ENCODE results near the gene CAMK1G.
A peak's percentile ranks its signal among the peaks of the same experiment; 100 is the strongest.

Gene CAMK1G

DNA sequence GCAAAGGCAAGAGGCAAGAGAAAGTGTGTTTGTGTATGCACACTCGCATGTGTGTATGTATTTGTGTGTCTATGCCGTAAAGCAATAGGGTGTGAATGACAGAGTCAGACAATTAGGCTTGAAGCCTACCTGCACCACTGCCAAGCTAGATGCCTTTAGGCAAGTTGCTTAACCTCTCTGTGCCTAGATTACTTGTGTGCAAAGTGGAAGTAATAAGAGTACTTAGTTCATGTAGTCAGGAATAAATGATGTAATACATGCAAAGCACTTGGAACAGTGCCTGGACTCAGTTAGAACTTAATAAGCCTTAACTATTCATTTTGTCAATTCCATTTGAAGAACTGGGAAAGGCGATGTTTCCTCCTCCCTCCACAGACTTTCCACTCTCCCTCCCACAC lies 37.0 kb downstream of the CAMK1G start:
- DNase-seq: no peak

DNA sequence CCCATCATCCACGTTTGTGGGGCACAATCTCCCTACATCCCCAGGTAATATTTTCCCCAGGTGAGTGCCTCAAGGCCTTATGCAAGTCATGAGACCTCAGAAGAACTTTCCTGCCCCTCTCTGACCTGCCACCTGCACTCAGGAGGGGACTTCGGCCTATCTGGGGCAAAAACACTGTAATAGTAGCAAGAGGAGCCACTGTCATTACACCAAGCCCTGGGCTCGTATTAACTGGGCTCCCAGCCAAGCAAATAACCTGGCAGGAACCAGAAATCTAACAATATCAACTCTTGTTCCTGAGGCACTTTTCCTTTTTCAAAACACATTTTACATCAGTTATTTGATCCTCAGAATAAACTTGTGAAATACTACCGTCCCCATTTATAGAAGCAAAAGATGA lies 37.8 kb downstream of the CAMK1G start:
- DNase-seq: no peak

DNA sequence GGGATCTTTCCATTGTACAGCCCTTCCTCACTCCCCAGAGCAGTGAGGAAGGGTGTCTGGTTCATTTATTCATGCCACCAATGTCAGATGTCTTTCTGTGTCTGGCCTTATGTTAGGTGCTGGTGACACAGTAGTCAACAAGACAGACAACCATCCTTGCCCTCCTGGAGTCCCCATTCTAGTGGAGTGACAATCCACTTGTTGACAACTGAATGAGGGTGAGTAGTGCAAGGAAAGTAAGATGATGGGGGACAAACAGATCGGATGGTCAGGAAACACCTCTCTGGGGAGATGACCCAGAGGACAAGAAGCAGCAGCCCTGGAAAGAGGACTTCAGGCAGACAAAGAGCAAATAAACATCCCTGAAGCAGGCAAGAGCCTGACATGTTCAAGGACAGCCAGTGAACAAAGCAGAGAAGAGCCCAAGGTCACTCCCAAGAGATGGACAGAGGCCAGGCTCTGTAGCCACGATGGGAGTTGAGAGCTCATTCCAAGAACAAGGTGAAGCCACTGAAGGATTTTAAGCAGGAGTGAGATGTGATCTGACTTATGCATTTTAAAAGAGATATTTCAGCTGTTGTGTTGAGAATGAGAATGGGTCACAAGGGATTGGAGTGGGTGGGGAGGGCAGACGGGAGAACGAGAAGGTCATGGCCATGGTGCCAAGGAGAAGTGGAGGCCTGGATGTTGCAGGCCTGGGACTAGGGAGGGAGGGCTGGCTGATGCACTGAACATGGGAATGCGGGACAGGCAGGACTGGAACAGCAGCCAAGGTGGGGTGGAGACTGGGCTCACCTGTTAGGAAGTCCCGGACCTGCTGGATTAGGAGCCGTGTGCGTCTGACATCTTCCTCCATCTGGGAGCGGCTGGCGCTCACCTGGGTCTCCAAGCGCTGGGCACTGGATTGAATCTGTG lies 38.5 kb downstream of the CAMK1G start:
- DNase-seq: no peak

DNA sequence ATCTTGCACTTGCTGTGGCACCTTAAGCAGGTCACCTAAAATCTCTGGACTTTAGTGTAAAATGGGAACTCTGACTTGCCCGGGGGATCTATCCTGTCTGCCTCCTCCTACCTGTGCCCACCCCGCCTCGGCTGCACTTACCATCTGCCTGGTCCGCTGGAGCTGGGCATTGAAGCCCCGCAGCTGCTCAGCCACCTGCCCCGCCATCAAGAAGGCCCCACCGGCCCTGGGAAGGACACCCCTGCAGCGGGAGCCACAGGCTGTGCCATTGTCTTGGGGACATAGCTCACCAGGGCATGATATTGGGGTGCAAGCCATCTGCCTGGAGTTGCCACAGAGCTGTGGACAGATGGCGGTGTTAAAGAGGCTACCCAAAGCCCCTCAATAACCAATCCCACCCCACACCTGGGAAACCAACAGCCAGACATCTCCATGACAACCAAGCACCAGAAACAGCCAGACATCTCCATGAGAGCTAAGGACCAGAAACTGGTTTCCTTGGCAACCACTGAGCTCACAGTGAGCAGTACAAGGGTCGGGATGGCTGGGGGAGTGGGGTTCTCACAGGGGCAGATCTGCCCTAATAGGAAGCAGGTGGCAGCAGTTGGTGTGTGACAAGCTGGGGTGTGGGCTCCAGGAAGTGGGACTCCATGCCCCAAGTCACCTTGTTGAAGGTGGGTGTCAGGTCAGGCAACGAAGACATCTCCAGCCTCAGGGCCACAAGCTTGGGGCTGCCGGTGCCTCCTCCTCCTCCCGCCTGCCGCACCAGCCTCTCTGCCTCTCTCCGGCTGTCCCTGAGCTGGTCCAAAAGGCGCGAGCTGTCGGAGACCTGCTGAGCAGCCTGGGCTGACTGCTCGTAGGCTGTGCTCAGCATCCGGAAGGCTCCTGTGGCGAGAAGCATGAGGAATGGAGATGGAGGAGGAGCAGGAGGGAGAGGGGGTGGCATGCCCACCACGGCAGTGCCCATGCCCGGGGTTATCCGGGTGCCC lies 39.6 kb downstream of the CAMK1G start:
- DNase-seq: no peak

DNA sequence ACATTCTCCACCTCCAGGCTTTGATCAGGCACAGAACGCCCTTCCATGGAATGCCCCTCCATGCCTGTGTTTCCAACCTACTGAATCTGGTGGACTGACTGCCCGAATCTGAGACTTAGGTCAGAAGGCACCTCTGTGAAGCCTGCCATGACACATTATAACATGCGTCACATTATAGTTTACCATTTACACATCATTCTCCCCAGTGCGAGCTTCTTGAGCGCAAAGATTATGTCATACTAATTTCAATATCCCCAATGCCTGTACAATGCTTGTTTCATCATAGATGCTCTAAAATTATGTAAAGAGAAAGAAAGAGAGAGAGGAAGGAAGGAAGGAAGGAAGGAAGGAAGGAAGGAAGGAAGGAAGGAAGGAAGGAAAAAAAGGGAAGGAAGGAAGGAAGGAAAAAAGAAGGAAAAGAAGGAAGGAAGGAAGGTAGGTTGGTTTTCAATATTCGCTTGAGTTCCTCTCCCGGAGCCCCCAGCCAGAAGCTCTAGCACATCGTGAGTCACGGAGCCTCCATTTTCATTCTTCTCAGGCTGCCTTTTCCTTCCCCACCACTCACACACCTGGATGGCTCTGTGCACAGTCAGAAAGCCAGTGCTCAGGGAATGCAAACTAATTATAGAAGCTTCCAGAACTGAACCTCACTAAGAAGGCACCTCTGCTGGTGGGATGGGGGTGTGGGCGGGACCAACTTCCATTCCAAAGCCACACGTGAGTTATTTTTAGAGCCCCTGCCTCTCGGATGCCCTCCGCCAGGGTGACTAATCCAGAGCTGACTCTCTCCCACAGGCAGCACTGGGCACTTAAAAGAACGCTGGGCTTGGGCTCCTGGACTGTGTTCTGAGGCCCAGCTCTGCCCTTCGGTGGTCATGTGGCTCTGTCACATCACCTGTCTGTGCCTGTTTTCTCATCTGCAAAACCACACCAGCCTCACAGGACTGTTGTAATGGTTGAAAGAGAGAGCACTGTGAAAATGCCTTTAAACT lies 41.3 kb downstream of the CAMK1G start:
- DNase-seq: no peak

DNA sequence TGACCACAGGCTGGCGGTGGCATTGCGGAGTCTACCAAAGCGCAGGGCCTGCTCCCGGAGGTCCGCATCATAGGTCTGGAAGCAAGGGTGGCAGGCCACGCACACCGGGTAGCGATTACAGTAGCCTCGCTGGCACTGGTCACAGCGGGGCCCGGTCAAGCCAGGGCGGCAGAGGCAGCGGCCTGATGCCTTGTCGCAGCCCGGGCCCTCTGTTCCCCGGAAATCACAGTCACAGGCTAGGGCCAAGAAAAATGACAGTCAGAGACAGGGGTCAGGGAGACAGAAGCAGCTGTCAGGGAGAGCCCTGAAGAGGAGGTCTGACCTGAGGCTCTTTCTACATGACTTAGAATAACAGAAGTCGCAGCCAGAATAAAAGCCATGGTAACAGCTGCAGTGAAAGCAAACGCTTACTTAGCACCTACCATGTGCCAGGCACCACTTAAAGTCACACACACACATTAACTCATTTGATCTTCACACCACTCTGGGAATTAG lies 42.3 kb downstream of the CAMK1G start:
- DNase-seq: no peak

DNA sequence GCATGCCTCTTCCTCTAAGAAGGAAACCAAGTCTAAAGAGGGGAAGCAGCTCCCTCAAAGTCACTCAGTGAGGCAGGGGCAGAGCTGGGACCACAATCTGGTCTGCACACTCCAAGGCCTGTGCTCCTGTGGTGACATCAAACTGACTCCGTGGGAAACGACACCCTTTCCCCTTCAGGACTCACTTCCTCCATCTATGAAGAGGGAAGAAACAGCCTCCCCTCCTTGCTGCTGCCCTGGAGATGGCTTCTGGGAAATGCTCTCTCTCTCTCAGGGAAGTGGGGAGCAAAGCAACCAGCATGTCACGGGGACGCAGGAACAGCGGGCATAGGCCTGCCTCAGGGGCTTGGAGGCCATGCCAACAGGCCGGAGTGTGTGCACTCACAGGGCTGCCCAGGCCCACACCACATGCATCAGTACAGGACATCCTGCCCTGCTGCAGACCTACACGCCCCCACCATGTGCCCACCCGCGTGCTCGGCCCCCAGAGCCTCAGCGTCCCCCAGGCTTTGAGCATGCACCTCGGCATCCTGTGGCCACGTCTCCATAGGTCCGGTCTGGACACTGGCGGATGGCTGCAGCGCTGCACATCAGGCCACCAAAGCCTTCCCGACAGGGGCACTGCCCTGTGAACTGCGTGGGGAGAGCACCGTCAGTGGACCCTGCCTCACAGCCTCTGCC lies 43.0 kb downstream of the CAMK1G start:
- no peak for DNase-seq

DNA sequence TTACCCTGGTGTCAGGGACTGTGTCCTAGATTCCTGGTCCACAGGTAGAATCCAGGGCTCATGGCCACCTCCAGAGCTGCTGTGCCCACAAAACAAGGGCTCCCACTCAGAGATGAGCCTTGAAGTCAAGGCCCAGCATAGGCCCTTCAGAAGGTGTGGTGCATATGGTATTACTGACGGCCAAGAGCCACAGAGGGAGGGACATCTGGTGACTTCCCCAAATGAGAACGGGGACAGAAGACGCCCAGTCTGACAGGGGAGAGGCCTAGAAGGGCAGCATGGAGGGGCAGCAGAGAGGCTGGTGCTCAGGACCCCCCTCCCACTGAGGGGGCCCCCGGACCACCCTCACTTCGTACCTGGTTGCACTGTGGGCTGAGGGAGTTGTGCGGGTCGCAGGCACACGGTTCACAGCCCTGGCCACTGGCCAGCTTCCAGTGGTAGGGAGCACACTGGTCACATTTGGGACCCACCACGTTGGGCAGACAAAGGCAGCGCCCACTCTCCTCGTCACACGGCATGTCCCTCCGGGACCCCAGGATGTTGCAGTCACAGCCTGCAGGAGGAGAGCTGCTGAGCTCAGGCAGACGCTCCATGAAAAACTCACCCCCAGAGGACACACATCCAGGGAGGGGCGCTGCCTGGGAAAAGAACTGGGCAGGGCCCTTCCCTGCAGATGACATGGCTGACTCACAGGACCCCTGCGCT lies 43.7 kb downstream of the CAMK1G start:
- DNase-seq: peak in 1 of 2 donors; percentile 32

DNA sequence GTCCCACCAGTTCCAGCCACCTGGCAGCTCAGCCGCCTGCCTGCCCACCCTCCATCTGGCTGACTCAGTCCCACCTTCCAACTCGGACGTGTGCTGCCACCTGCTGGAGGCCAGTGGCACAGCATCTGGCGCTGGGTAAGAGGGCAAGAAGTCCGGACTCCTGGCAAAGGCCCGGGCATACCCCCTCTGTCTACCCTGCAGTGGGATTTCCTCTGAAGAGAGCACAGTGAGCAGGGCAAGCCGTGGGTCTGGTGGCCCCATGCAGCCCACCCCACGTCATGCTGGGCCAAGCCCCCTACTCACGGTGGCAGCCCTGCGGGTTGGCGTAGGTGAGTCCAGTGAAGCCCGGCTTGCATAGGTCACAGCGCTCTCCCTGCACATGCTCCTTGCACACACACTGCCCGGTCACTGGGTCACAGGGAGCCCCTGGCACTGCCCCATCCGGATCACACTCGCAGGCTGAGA lies 44.2 kb downstream of the CAMK1G start:
- peak; percentile 67 to 72 for DNase-seq

DNA sequence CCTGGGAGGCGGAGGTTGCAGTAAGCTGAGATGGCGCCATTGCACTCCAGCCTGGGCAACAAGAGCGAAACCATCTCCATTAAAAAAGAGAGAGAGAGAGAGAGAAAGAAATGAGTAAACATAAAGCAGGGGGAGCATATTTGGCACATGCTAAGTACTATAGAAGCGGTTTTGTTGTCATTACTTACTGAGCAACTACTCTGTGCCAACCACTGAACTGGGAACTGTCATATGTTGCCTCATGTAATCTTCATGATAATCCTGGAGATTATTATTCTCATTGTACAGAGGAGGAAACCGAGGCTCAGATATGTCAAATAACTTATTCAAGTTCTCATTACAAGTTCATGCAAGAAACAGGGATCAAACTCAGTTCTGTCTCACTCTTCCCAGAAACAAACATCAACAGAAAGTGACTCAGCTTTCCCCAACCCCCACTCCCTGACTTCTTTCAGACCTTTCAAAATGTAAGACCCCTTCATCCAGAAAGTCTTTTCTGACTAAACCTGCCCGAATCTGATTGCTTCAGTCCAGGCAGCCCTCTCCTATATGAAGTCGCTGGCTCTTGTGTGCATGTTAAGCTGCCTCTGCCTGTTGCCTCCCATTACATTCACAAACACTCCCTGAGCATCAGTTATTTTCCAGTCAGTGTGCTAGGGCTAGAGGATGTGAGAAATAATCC lies 45.2 kb downstream of the CAMK1G start:
- DNase-seq: no peak

DNA sequence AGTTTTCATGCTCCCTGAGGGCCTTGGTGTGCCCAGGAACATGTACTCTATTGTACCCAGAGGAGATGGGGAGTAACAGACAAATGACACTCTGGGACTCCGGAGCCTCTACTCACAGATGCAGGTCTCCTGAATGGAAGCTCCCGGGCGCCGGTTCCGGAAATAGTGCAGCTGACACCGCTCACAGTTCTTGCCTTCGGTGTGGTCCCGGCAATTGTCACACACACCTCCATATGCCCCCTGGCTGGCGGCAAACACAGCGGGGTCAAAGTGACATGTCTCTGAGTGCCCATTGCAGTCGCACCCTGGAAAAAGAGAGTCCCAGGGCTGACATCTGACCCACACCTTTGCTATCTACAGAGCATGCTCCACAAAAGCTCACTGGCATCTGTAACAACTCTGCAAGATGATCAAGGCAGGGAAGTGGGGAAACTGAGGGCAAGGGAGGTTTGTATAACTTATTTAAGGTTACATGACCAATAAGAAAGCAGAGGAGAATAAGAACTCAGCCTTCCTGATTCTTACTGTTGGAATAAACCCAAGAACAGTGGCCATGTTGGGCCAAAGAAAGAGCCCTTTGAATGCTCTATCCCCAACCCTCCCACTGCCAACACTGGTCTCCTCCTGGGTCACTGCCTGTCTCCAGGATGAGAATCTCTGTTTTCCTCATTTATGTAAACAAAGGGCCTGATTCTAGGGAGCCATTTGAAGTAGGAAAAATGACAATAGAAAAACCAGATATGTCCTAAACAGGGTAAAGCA lies 46.3 kb downstream of the CAMK1G start:
- no peak for DNase-seq

DNA sequence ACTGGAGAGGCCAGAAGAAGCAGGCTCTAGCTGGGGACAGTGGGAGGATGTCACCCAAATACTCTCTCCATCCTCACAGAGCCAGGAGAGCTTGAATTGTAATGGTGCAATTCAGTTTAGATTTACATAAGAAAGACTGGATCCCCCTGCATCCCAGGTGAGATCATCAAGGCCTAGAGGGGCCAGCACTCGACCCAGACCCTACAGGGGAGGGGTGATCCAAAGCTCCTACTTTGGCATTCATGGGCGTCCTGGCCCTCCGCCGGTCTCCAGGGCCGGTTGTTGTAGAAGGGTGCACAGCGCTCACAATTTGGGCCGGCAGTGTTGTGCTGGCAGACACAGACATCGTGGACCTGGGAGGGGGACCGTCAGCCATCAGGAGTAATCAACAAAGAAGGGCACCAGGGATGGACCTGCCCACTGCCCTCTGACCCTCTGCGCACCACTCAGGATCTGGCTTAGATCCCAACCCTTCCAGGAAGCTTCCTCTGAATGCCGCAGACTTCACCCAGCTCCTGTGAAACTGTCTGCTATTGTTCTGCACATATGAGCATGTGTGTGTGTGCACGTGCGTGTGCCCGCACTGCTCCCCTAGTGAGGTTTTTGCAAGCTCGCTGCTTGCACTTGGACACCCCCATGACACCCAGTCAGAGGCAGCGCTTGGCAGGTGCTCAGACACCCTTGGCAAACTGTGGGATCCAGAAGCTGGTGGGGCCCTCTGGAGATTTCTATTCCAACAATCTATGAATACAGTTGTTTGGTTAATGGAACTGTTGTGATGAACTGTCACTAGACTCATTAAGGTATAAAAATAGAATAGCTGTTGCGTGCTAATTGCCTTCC lies 47.1 kb downstream of the CAMK1G start:
- no peak for DNase-seq

DNA sequence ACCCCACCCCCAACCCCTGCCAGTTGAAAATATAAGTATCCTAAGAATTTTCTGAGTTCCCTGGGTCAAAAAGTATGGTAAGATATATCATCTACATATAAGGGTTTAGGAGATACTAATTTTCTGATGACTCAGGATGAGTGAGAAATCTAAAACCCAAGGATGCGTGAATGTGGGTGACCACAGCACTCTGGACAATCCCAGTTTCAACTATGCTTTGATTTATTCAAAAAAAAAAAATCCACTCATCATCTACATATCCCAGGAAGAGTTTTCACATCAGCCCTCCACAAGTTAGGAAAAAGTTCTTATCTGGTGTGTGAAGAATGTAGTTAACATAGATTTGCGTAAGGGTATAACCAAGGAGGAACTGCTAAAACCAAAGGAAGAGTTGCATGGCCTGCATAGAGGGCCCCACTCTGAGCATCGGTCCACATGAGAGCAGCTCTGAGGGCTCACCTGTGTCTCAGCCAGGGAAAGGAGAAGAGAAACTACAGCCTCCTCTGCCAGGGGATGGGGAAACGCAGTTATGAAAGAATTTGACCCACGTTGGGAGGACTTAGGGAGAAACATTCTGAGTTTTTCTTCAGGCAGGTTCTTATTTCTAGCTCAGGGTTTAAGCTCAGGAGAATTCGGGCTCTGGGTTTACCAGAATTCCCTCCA lies 50.0 kb downstream of the CAMK1G start:
- DNase-seq: no peak

DNA sequence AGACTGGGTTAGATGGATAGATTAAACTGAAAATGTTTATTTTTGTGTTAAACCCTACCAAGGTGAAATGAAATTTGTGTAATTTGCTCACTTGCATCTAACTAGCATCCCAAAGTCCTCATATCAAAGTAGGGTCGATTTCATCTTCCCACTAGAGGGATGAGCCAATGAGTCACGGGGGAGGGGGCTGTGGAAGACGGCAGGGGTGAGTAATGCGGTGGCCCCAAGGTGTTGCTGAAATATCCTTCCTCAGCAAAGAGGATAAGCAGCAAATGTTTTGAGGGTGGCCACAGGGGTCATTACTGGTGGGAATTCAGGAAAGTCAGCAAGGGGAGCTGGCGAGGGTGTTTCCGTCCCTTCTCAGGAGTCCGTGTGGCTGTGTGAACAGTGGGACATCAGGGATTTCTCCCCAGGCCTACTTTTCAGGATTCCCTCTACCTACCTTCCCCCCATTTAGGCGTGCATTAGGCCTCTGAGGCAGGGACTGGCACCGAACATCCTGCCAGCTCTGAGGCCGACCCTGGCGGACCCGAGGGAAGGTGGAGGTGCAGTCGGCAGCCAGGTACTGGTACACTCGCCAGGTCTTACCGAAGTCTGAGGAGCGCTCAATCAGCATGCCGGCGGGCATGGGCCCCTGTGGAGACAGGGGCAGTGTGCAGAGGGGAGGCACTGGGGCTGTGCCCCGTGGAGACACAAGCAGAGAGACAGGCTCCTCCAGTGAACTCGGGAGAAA lies 50.7 kb downstream of the CAMK1G start:
- no peak for DNase-seq

DNA sequence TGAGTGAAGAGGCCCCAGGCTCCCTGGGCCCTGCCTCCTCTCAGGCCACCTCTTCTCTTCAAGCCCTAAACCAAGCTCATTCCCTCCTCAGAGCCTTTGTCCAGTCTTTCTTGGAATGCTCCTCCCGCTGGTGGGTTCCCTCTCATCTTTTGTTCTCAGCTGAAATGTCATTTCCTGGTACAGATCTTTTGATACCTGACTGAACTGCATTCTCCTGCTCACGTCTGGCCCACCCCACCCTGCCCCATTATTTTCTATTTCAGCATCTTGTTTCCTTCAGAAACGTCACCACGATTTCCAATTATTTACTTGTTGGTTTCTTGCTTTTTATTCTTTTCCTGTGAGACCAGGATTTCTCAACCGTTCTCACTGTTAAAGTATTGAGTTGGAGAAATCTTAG lies 52.3 kb downstream of the CAMK1G start:
- no peak for DNase-seq

DNA sequence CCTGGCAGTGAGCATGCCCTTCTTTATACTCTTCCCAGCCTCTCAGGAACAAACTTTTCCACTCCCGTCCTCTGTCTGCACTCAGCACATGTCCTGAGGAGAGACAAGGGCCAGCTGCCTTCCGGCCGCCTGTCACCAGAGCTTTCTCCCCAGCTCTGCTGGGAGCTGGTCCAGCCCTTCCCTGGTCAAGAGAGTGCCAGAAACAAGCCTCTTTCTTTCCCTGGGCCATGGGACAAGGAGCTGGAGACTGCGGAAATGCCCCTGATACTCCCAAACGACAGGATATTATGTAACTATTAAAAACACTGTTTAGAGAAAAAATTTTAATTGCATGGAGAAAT lies 58.3 kb downstream of the CAMK1G start:
- no peak for DNase-seq

DNA sequence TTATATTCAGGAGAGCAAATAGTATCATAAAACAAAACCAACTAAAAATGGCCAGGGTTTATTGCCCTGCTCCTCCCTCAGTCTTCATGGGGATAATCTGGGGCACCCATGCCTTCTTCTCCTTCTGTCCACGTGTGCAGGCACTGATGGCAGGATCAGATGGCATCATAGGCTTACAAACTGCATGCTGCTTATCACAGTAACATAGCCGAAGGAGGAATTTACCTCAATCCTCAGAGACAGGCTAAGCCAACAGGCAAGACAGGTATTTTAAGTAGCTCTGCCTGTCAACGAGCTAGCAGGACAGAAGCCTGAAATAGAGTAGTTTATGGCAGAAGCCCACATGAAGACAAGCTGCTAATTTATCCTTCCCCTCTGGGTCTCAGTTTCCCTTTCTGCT lies 59.3 kb downstream of the CAMK1G start:
- no peak for DNase-seq

Measured in CD4-positive, alpha-beta T cell treated with Interleukin-1 beta for 1 hour (primary cell).